HuH-7.5 (cell line): ENCODE measurements around the gene KLF14.
A peak's percentile ranks its signal among the peaks of the same experiment; 100 is the strongest.
"Not testable (repeated sequence)": the region's sequence is repeated elsewhere in the genome, so short reads cannot be mapped to it uniquely, and the experiment has no call there.

Experiments used
- DNase-seq: peaks from one replicate; pipeline ENCODE4 v3.0.0; 2011; ENCODE audit warnings: low spot score

Gene KLF14

GRCh38 chr7:130712416-130712815 lies 21.6 kb downstream of the KLF14 start:
- DNase-seq: no peak

- no peak for DNase-seq
These were observed 25.2 kb downstream of the KLF14 start for GRCh38 chr7:130708766-130709165.

GRCh38 chr7:130708001-130708400 lies 26.0 kb downstream of the KLF14 start:
- no peak for DNase-seq

- DNase-seq: no peak
These were observed 30.2 kb downstream of the KLF14 start for GRCh38 chr7:130703851-130704250.

GRCh38 chr7:130701650-130702049 lies 32.4 kb downstream of the KLF14 start:
- DNase-seq: no peak

GRCh38 chr7:130700760-130701159 lies 33.2 kb downstream of the KLF14 start:
- no peak for DNase-seq

GRCh38 chr7:130699686-130700085 lies 34.3 kb downstream of the KLF14 start:
- no peak for DNase-seq

- no peak for DNase-seq
These were observed 36.2 kb downstream of the KLF14 start for GRCh38 chr7:130697820-130698219.

GRCh38 chr7:130695840-130696239 lies 38.2 kb downstream of the KLF14 start:
- peak; percentile 18 for DNase-seq

- DNase-seq: not testable (repeated sequence)
These were observed 41.6 kb downstream of the KLF14 start for GRCh38 chr7:130692396-130692795.

- DNase-seq: no peak
These were observed 44.3 kb downstream of the KLF14 start for GRCh38 chr7:130689683-130690082.

GRCh38 chr7:130683026-130683425 lies 51.0 kb downstream of the KLF14 start:
- no peak for DNase-seq
